Suppressor macrophage (primary cell): ENCODE results near the gene PMF1.

Experiments
- DNase-seq, 4 experiments: peaks; one replicate each; pipeline ENCODE4 v3.0.0-alpha.2; 2020 to 2022

Gene PMF1

GRCh38 chr1:156238248-156238647 is 25.4 kb downstream of the PMF1 start:
- DNase-seq, result no peak

DNA sequence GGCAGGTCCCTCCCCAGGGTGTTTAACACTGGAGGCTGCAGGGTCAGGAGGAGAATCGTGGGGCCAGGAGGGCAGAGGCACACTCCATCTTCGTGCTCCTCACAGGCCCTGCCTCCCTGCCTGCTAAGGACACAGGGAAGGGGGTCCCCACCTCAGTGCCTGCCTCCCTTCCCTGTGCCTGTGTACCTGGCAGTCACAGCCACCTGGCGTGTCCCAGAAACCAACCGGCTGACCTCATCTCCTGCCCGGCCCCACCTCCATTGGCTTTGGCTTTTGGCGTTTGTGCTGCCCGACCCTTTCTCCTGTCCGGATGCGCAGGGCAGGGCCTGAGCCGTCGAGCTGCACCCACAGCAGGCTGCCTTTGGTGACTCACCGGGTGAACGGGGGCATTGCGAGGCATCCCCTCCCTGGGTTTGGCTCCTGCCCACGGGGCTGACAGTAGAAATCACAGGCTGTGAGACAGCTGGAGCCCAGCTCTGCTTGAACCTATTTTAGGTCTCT is 28.6 kb downstream of the PMF1 start:
- peak; percentile 13 to 44 (median 30) for DNase-seq

DNA sequence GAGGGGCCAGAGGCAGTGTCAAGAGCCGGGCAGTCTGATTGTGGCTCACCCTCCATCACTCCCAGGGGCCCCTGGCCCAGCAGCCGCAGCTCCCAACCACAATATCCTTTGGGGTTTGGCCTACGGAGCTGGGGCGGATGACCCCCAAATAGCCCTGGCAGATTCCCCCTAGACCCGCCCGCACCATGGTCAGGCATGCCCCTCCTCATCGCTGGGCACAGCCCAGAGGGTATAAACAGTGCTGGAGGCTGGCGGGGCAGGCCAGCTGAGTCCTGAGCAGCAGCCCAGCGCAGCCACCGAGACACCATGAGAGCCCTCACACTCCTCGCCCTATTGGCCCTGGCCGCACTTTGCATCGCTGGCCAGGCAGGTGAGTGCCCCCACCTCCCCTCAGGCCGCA is 29.1 kb downstream of the PMF1 start, which contains the start of gene BGLAP:
BGLAP (plus strand) TSS at position 259 of the 400 bp plus-strand sequence; CDS start at position 307, 48 bp downstream.
- DNase-seq, result no peak

DNA sequence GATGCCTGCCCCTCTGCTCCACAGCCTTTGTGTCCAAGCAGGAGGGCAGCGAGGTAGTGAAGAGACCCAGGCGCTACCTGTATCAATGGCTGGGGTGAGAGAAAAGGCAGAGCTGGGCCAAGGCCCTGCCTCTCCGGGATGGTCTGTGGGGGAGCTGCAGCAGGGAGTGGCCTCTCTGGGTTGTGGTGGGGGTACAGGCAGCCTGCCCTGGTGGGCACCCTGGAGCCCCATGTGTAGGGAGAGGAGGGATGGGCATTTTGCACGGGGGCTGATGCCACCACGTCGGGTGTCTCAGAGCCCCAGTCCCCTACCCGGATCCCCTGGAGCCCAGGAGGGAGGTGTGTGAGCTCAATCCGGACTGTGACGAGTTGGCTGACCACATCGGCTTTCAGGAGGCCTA is 29.9 kb downstream of the PMF1 start:
- no peak for DNase-seq

GRCh38 chr1:156244126-156244525 is 31.3 kb downstream of the PMF1 start:
- no peak for DNase-seq

- no peak for DNase-seq
These were observed 31.9 kb downstream of the PMF1 start for GRCh38 chr1:156244712-156245111.

GRCh38 chr1:156245451-156246232 is 32.8 kb downstream of the PMF1 start:
- DNase-seq, result peak; percentile 13 to 55 (median 31)

GRCh38 chr1:156246241-156246780 is 33.5 kb downstream of the PMF1 start:
- DNase-seq, result no peak

DNA sequence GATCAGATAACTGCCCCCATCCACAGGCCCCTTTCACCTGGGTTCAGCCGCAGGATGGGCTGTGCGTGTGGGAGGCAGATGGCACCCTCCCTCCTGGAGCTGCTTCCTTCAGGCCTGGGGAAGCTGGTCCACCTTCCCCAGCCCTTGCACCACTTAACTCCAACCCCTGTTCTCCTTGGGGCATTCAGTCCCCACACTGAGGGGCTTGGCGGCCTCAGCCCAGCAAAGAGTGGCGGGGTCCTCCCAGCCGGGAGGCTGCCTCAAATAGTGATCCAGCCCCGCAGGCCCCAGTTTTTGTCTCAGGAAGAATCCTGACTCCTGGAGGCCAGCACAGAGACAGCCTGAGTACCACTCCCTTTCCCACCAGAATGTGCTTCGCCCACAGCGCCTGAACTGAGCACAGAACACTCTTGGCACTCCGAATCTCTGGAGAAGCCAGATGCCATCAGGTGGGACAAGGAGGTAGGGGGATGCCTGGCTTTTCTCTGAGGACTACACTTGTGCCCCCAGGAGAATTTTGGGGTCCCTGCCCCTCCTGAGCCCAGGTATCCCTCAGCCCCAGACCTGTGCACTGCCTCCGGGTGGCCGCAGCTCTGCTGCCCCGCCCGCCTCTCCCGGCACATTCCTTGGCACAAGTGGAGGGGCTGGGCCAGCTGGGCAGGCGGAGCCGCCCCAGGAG is 34.1 kb downstream of the PMF1 start:
- peak in 1 of 4 experiments; percentile 8 for DNase-seq

GRCh38 chr1:156247460-156248322 is 34.9 kb downstream of the PMF1 start, which contains the start of gene PAQR6:
TSS of gene PAQR6 (minus strand) at chr1:156248056. CDS start at chr1:156246731, 1,325 bp downstream.
- peak in 1 of 4 experiments; percentile 7 for DNase-seq

GRCh38 chr1:156248323-156248683 is 35.5 kb downstream of the PMF1 start:
- no peak for DNase-seq

- no peak for DNase-seq
These were observed 36.8 kb downstream of the PMF1 start for GRCh38 chr1:156249593-156249992.

DNA sequence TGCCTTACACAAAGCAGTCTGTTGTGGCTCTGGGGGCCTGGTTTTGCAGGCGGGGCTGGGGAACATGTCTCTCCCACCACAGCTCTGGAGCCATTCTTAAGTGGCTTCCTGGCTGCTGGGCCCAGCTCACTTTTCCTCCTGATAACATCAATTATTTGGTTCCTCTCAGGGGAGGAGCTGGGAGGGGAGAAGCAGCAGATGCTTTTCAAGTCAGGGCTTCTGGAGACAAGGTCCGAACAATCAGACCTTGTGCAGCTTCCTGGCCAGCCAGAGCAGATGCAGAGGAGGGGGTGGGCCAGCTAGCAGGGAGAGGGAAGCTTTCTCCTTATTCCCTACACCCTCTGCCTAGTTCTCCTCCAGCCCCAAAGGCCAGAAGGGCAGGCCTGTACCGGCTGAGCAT is 38.7 kb downstream of the PMF1 start:
- DNase-seq, result no peak

- DNase-seq, result no peak
These were observed 40.8 kb downstream of the PMF1 start for GRCh38 chr1:156253634-156254033.

GRCh38 chr1:156257711-156258110 is 44.9 kb downstream of the PMF1 start:
- no peak for DNase-seq

GRCh38 chr1:156258859-156259258 is 46.1 kb downstream of the PMF1 start:
- no peak for DNase-seq

GRCh38 chr1:156259805-156260204 is 47.0 kb downstream of the PMF1 start:
- peak in 1 of 4 experiments; percentile 12 for DNase-seq

DNA sequence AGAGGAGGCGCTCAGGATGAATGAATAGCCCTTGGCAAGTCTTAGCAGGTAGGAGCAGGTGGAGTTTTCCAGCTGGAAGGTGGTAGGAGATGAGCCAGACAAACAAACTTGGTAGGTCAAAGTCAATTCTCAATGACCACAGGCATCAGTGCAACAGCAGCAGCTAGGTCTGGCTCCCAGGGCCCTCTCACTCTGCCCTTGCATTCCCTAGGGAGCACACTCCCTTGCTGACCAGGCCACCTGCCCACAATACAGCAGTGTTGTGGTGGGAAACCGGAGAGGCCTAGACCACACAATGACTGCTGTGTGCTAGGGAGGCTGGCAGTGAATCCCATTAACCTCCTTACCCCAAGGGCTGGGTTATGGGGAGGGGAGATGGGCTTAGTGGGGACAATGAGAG is 48.1 kb downstream of the PMF1 start:
- no peak for DNase-seq

GRCh38 chr1:156262461-156263287 is 49.9 kb downstream of the PMF1 start:
- DNase-seq, result no peak

- no peak for DNase-seq
These were observed 50.5 kb downstream of the PMF1 start for GRCh38 chr1:156263288-156263655.

GRCh38 chr1:156266051-156266450 is 53.2 kb downstream of the PMF1 start:
- DNase-seq, result no peak

- no peak for DNase-seq
These were observed 55.5 kb downstream of the PMF1 start for GRCh38 chr1:156268336-156268735.
